IMR-90 (cell line): Measurements from ENCODE around the gene GRM5.

ENCODE experiments used
- CEBPB ChIP-seq: IDR thresholded peaks from 2 replicates; pipeline ENCODE4 v1.6.1; 2012; ENCODE audit warnings: low read depth, low read length, improper control_type of control experiment
- CHD1 ChIP-seq: IDR thresholded peaks from 2 replicates; pipeline ENCODE4 v1.6.1; 2012; ENCODE audit warnings: low read depth, low read length, improper control_type of control experiment
- CTCF ChIP-seq: conservative IDR thresholded peaks from 2 replicates; pipeline ENCODE4 v1.5.1; 2012; ENCODE audit warnings: mild to moderate bottlenecking, low read depth, low read length, improper control_type of control experiment
- FOS ChIP-seq: fragments of 150-350 bp; IDR thresholded peaks from 2 replicates; pipeline ENCODE4 v1.6.1; 2016; ENCODE audit warnings: low read depth, low read length
- MAFK ChIP-seq: IDR thresholded peaks from 2 replicates; pipeline ENCODE4 v1.6.1; 2012; ENCODE audit warnings: low read depth, low read length, improper control_type of control experiment
- MXI1 ChIP-seq: IDR thresholded peaks from 2 replicates; pipeline ENCODE4 v1.6.1; 2012; ENCODE audit warnings: low read depth, mild to moderate bottlenecking, low read length, moderate library complexity, borderline replicate concordance
- POLR2A ChIP-seq: IDR thresholded peaks from 2 replicates; pipeline ENCODE4 v1.6.1; 2012; ENCODE audit warnings: mild to moderate bottlenecking, low read depth, low read length
- RAD21 ChIP-seq: IDR thresholded peaks from 2 replicates; pipeline ENCODE4 v1.6.1; 2012; ENCODE audit warnings: low read length, improper control_type of control experiment
- RCOR1 ChIP-seq: IDR thresholded peaks from 2 replicates; pipeline ENCODE4 v1.6.1; 2012; ENCODE audit warnings: mild to moderate bottlenecking, low read length, improper control_type of control experiment; ENCODE audit not compliant: insufficient replicate concordance
- RFX5 ChIP-seq: IDR thresholded peaks from 2 replicates; pipeline ENCODE4 v1.8.0; 2012; ENCODE audit warnings: low read depth, mild to moderate bottlenecking, low read length, moderate library complexity
- SMC3 ChIP-seq: fragments of 150-350 bp; IDR thresholded peaks from 2 replicates; pipeline ENCODE4 v1.6.1; 2016; ENCODE audit warnings: low read depth, mild to moderate bottlenecking, antibody characterized with exemption, low read length, moderate library complexity
- USF2 ChIP-seq: fragments of 150-350 bp; IDR thresholded peaks from 2 replicates; pipeline ENCODE4 v1.6.1; 2017; ENCODE audit warnings: mild to moderate bottlenecking, antibody characterized with exemption, low read length, low read depth

- TF ChIP-seq RAD21 = no peak
- TF ChIP-seq POLR2A = no peak
- TF ChIP-seq RFX5 = no peak
- no peak for TF ChIP-seq SMC3
- TF ChIP-seq CTCF = no peak
- no peak for TF ChIP-seq CEBPB
- TF ChIP-seq RCOR1 = no peak
- TF ChIP-seq MXI1 = no peak
- no peak for TF ChIP-seq MAFK
- TF ChIP-seq USF2 = no peak
- TF ChIP-seq CHD1 = no peak
- no peak for TF ChIP-seq FOS
Measured at GRCh38 chr11:88807349-88807748, 258.4 kb downstream of the GRM5 start.
